ENCODE data around the gene NYNRIN. TPM values are rescaled to one million over a fixed set of nuclear protein-coding genes. Genes with fewer than 3 reads are reported as not detected.

NYNRIN gene
- polyA plus RNA-seq, 1 donor from 2014 or later = 5.7 TPM

DNA sequence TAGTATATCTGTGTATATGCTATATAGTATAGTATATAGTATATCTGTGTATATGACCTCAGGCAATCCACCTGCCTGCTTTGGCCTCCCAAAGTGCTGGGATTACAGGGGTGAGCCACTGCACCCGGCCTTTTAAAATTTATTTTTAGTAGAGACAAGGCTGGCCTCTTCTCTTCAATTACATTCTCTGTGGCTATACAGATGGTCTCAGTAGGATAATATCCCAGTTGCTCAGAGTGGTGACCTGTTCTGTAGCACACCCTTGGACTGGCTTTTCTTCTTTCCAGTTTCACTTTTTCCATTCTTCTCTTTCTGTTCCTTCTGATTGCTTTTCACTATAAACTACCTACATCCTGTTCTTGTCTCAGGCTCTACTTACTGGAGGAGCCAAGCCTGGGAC is 34.0 kb upstream of the NYNRIN start:
- H3F3A ChIP-seq (ENCODE audit: insufficient read depth, low read length, poor library complexity, severe bottlenecking) = no peaks in the 10 kb centered on the region
- H3K9me2 ChIP-seq (ENCODE audit: insufficient read depth, low read length) = no peaks in the 10 kb centered on the region
- no peak overlapping the region for H2AFZ ChIP-seq (ENCODE audit: low read depth, low read length)
- no peaks in the 10 kb centered on the region for H3K9me3 ChIP-seq (ENCODE audit: low read length)
- no peak overlapping the region for H3K4me3 ChIP-seq (ENCODE audit: low read length)
- H3K36me3 ChIP-seq (ENCODE audit: insufficient read depth, low read length) = no peaks in the 10 kb centered on the region
- H4K20me1 ChIP-seq (ENCODE audit: insufficient read depth) = no peaks in the 10 kb centered on the region
- H3K4me2 ChIP-seq (ENCODE audit: low read length) = no peak overlapping the region
- H3K79me2 ChIP-seq (replicated peaks; ENCODE audit: insufficient read depth, low read length) = no peaks in the 10 kb centered on the region
- H3K27ac ChIP-seq (ENCODE audit: low read length) = no peak overlapping the region
- H3K9ac ChIP-seq (ENCODE audit: low read length) = no peak overlapping the region
- no peak for TF ChIP-seq CTCF (IDR thresholded peaks at IDR 0.05; ENCODE audit: poor library complexity, severe bottlenecking)
- no peak for TF ChIP-seq SMC3 (conservative IDR thresholded peaks at IDR 0.05; ENCODE audit: poor library complexity)
- TF ChIP-seq MXI1 (conservative IDR thresholded peaks at IDR 0.05; ENCODE audit: poor library complexity, severe bottlenecking) = no peak
- TF ChIP-seq REST (IDR thresholded peaks at IDR 0.05; ENCODE audit: borderline replicate concordance) = no peak
- no peak for TF ChIP-seq EZH2 (IDR thresholded peaks at IDR 0.05; ENCODE audit: borderline replicate concordance, insufficient read depth, low read length, poor library complexity, severe bottlenecking)
- no peak for TF ChIP-seq POLR2AphosphoS5 (IDR thresholded peaks at IDR 0.05)
- no peak for TF ChIP-seq RAD21 (conservative IDR thresholded peaks at IDR 0.05)
- TF ChIP-seq EP300 (conservative IDR thresholded peaks at IDR 0.05; ENCODE audit: poor library complexity, severe bottlenecking) = no peak
- TF ChIP-seq TAF1 (IDR thresholded peaks at IDR 0.05; ENCODE audit: low read depth) = no peak
- peaks cover 23% of the 10 kb centered on the region for H3K27me3 ChIP-seq (ENCODE audit: insufficient read depth, low read depth, low read length)

GRCh38 chr14:24365600-24366412 is 33.0 kb upstream of the NYNRIN start:
- H3K9ac ChIP-seq (ENCODE audit: low read length) = peak overlapping the region; percentile 29

More at GRCh38 chr14:24365600-24366412, 33.0 kb upstream of the NYNRIN start:
- Histone ChIP-seq H3K27me3 (ENCODE audit: insufficient read depth, low read depth, low read length) (peaks cover 23% of the 10 kb centered on the region), H3F3A (ENCODE audit: insufficient read depth, low read length, poor library complexity, severe bottlenecking) (no peaks in the 10 kb centered on the region), H3K9me3 (ENCODE audit: low read length) (no peaks in the 10 kb centered on the region), H3K9me2 (ENCODE audit: insufficient read depth, low read length) (no peaks in the 10 kb centered on the region), H3K4me2 (ENCODE audit: low read length) (no peak overlapping the region), H3K27ac (ENCODE audit: low read length) (no peak overlapping the region), H4K20me1 (ENCODE audit: insufficient read depth) (no peaks in the 10 kb centered on the region), H2AFZ (ENCODE audit: low read depth, low read length) (no peak overlapping the region), H3K36me3 (ENCODE audit: insufficient read depth, low read length) (no peaks in the 10 kb centered on the region), H3K4me3 (ENCODE audit: low read length) (peak overlapping the region; percentile 58), H3K79me2 (replicated peaks; ENCODE audit: insufficient read depth, low read length) (no peaks in the 10 kb centered on the region)
- TF ChIP-seq REST (IDR thresholded peaks at IDR 0.05; ENCODE audit: borderline replicate concordance) = no peak
- TF ChIP-seq POLR2AphosphoS5 (IDR thresholded peaks at IDR 0.05) = no peak
- peak; percentile 58 for TF ChIP-seq SMC3 (conservative IDR thresholded peaks at IDR 0.05; ENCODE audit: poor library complexity)
- no peak for TF ChIP-seq MXI1 (conservative IDR thresholded peaks at IDR 0.05; ENCODE audit: poor library complexity, severe bottlenecking)
- TF ChIP-seq EP300 (conservative IDR thresholded peaks at IDR 0.05; ENCODE audit: poor library complexity, severe bottlenecking) = no peak
- no peak for TF ChIP-seq TAF1 (IDR thresholded peaks at IDR 0.05; ENCODE audit: low read depth)
- TF ChIP-seq RAD21 (conservative IDR thresholded peaks at IDR 0.05) = no peak
- TF ChIP-seq EZH2 (IDR thresholded peaks at IDR 0.05; ENCODE audit: borderline replicate concordance, insufficient read depth, low read length, poor library complexity, severe bottlenecking) = no peak
- peak; percentile 59 for TF ChIP-seq CTCF (IDR thresholded peaks at IDR 0.05; ENCODE audit: poor library complexity, severe bottlenecking)

All from neural cell (in vitro differentiated cells).